Fibroblast of skin of right quadriceps (primary cell): Measurements from ENCODE around the gene LILRB2.
A peak's percentile ranks its signal among the peaks of the same experiment; 100 is the strongest.
"Not testable (repeated sequence)": the region's sequence is repeated elsewhere in the genome, so short reads cannot be mapped to it uniquely, and the experiment has no call there.

Experiments used
- DNase-seq: peaks from one replicate; pipeline ENCODE4 v3.0.0-alpha.2; 2013

Gene LILRB2

DNA sequence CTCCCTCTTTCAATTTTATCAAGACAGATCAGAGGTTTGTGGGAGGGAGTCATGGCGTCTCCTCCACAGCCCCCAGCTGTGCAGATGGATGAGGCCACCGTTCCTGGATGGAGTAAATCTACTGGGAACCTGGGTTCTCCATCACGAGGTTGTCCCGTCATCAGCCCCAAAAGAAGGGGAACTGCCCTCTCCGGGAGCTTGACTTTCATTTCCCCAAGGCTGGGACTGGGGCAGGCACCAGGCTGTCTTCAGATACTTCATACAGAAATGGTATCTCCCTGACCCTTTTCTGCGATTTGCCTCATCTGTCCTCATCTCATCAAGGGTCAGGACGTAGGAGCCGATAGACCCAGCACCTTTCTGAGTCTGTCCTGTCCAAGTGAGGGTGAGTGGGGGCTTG, 9.8 kb downstream of the LILRB2 start:
- DNase-seq: no peak

DNA sequence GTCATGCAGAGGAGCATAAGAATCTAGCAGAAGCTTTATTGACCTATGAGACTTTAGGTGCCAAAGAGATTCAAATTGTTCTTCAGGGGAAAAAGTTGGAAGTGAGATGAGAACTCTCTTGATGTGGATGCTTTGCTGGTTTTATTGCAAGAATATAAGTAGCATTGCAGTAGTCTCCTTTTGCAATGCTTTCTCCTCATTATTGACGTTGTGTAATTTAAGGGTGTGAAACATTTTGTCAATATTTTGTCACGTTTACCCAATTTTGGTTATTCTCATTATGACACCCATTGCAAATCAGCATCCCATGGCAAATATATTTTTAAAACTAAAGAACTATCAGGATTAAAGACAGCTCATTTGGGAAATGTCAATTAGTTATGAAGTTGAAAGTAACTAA, 12.0 kb downstream of the LILRB2 start:
- DNase-seq: no peak

DNA sequence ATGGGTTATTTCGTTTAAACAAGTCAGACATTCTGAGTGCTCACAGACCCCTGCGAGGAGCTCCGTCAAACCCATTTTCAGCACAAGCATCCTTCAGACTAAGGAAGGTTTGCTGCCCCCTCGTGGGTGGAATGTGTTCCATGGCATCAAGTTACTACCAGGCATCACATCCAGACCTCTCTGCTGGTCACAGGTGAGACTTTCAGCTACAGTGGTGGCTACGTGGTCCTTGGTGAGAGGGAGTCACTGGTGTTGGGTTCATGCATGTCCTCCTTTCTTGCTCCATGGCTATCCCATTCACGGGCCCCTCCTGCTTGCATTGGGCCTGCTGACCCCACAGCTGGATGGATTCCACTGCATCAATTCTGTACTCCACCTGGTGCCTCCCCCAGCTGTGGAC, 14.8 kb downstream of the LILRB2 start:
- peak; percentile 55 for DNase-seq

DNA sequence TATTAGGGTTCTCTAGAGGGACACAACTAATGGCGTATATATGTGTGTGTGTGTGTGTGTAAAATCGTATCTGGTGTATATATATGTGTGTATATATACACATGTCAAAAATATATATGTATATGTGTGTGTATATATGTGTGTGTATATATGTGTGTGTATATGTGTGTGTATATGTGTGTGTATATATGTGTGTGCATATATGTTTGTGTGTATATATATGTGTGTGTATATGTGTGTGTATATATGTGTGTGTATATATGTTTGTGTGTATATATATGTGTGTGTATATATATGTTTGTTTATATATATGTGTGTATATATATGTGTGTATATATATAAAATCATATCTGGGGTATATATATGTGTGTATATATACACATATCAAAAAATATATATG, 18.4 kb downstream of the LILRB2 start:
- no peak for DNase-seq

DNA sequence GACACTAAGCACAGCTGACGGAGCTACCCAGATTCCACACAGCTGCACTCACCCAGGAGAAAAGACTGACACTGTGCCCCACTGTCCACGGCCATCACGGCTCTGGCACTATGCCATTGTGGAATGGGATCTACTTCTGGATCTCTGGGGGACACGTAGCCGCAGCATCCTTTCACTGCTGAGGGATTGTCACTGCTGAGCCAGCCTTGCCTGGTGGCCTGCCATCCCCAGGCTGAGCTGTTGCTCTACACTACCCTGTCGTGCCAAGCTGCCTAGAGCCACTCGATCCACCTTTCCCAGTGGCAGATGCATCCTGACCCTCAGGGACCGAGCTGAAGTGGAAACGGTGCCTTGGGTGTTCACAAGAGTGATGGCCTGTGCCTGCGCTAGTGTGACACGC, 18.8 kb downstream of the LILRB2 start:
- no peak for DNase-seq

DNA sequence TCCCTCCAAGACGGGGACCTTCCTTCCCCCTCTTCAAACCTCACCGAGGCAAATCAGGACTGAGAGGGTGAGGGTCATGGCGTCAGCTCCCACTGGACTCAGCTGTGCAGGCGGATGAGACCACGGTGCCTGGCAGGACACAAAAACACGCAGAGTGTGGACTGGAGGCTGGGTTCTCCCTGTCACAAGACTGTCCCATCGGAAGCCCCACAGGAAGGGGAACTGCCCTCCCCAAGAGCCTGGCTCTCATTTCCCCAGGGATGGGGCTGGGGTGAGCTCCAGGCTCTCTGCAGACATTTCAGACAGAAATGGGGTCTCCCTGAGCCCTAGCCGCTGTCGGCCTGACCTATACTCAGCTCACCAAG, 23.8 kb downstream of the LILRB2 start, which contains the start of gene LILRB5:
TSS of gene LILRB5 (minus strand) at position 158 of the 365 bp plus-strand sequence. CDS start at position 78, 80 bp downstream.
- no peak for DNase-seq

DNA sequence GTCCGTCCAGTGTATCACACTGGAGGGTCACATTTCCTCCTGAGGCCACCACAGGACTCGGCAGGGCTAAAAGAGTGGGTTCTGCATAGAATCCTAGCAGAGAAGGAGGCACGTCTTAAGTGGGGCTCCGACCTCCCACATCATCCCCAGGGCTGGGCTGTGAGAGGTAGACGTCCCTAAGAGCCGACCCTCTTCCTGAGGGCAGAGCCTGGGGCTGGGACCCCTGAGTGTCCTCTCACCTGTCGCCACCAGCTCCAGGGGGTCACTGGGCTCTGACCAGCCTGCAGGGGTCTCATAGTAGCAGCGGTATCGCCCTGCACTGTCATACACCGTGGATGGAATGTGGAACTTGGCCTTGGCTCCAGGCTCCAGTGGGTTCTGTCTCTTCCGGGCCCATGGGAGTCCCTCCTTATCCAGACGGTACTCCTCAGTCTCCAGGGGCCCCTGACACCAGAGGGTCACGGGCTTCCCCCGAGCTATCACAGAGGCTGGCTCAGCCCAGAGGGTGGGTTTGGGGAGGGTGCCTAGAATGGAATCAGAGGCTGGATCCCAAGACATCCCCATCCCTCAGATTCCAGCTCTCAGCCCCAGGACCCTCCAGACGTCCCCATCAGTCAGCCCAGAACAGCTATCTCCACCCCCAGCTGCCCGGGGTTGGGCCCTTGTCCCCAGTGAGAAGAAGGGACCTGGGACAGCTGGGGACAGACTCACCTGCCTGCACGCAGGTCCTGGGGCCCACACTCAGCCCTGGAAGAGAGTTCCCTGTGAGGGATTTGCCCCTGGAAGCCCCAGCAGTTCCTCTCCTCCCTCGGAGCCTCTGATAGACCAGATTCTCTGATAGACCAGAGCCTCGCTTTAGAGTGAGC, 24.4 kb downstream of the LILRB2 start:
- DNase-seq: no peak

DNA sequence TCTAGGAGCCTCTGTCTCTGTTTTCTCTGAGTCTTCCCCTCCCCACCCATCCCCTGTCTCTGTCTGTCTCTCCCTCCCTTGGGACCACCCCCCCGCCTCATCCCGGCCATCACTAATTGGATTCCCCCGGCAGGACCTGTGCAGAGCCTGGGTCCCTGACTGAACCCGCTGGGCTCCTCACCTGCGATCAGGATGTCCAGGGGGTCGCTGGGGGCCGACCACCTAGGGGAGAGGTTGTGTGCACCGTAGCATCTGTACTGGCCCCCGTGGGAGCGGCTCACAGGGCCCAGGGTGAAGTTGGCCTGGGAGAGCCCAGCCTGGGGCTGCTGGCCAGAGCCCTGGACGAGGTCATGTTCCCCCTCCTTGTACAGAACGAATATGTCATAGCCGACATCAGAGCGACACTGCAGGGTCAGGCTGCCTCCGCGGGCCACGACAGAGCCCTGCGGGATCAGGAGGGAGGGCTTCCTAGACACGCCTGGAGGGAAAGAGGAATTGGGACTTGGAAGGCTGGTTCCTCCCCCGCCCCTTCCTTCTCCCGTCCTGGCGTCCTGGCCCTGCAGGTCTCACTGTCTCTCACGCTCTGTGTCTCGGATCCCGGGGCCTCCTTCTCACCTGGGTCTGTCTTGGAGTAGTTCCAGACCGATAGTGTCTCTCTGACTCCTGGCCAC, 25.7 kb downstream of the LILRB2 start:
- DNase-seq: no peak

DNA sequence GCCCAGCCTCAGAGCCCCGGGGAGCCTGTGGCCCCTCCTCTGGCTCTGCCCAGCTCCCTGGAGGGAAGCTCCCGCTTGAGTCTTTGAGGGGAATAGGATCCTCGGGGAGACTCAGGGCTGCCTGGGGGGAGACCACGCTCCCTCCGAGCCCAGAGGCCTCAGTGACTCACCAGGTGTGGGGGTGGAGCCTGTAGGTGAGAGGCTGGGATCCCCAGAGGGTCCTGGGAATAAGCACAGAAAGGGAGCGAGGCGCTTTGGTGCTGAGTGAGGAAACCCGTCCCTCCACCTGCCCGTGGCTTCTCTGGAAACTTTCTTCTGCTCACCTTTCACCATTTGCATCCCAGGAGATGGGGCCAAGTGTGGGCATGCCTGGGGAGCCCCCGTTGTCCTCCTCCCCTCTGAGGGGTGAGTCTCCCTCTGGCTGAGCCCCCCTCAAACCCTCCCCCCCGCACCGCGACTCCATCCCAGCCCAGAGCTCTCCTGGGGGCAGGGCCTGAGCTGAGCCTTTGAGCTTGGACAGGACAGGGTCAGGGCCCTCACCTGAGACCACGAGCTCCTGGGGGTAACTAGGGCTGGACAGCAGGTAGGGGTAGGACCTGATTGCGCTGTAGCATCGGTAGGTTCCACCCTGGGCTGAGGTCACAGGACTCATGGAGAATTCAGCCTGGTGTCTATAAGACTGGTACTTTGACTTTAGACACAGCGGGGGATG, 26.6 kb downstream of the LILRB2 start:
- no peak for DNase-seq

DNA sequence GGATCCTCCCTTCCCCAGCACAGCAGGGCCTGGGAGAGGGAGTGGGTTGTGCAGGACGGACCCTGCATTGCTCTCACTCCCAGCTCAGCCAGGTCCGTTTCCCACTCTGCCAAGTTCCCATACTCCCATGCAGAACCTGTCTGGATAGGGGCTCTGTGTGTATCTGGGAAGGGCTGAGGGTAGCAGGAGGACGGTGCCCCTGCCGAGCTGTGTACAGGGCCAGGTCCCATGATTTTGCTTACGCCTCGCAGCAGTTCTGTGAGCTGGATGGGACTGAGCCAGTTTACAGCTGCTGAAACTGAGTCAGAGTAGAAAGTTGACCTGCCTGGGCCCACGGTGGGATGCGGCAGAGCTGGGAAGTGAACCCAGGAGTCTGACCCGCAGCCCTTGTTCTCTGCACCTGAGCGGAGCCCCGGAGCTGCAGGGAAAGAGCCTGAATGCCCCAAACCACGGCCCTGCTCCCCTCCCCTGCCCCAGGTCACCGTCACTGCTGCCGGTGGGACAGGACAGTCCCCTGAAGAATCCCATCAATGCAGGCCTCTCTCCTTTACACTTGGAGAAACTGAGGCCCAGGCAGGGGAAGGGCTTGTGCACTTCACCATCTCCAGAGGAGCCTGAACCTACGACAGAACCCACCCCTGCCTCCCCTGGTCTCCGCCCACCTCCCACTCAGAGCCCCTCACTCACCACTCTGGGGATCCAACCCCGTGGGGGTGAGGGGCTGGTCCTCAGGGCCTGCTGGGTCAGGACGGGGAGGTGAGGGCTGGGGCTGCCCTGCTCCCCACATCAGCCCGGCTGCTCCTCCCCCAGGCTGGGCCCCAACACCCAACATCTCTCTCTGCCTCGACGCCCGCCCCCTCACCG, 27.3 kb downstream of the LILRB2 start:
- no peak for DNase-seq

DNA sequence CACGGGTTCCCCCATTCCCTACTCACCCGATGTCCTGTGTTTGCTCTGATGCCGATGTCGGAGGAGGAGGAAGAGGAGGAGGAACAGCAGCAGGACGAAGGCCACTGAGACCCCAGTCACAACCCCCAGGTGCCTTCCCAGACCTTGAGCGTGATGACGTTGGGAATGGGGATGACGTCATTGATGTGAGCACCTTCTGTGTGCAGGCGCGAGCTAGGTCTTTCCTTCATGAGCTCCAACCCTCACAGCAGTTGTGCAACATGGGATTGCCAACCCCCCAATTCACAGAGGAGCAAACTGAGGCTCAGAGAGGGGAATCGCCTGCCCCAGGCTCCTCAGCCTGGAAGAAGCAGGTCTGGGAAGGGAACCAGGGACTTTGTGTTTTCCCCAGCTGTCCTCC, 28.1 kb downstream of the LILRB2 start:
- DNase-seq: no peak

DNA sequence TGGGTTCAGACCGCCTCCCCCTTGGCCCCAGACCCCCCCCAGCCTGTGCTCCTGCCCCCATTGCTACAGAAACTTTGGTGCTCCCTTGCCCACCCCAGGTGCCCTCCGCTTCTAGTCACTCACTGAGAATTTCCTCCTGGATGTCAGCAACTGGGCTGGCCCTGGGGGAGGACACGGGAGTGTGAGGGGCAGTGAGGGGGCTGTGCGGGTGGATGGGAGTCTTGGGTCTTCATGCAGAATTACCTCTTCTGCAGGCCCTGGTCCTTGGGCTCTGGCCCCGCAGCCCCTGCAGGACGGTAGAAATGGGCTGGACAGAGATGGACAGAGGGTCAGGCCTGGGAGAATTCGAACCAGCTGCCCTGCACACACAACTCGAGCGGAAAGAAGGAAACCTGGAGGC, 28.7 kb downstream of the LILRB2 start:
- no peak for DNase-seq

DNA sequence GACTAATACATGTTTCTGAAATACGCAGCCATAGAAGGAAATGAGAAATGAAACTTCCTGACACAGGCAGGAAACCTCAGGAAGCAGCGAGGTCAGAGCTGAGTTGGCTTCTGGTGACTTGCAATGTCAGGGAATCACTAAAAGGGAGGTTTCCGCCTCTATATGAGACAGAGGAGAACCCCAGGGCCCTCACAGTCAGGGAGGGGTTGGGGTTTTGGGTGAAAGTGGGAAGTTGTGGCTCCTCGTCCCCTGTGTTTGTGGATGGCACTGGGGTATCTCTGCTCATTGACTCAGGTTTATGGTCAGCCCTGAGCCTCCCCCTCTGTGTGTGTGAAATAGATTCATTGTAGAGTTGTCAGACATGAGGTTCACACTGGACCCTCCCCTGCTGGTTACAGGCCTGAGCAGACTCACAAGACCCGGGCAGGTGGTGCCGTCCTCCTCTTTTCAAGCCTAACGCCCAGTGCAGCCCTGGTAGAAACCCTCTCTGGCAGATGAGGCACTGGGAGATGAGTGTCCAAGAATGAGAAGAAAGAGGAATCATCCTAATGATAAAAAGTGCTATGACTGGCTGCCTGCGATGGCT, 32.8 kb downstream of the LILRB2 start:
- peak; percentile 23 for DNase-seq

DNA sequence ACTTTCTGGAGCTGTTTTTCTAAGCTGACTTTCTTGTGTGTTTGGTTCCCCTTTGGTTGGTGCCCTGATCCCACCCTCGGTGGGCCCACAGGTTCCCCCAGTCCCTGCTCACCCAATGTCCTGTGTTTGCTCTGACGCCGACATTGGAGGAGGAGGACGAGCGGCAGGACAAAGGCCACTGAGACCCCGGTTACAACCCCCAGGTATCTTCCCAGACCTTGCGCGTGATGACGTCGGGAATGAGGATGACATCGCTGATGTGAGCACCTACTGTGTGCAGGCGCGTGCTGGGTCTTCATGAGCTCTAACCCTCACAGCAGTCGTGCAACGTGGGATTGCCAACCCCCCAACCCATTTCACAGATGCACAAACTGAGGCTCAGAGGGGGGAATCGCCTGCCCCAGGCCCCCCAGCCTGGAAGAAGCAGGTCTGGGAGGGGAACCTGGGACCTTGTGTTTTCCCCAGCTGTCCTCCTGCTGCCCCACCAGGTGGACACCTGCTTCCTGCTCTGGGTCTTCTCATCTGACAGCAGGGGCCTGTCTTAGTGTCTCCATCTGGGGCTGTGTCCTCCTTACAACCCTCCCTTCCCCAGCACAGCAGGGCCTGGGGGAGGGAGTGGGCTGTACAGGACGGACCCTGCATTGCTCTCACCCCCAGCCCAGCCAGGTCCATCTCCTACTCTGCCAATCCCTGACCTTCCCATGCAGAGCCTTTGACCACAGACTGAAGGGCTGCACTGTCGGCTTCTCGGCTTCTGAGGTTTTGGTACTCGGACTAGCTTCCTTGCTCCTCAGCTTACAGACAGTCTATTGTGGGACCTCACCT, 33.6 kb downstream of the LILRB2 start:
- DNase-seq: no peak

DNA sequence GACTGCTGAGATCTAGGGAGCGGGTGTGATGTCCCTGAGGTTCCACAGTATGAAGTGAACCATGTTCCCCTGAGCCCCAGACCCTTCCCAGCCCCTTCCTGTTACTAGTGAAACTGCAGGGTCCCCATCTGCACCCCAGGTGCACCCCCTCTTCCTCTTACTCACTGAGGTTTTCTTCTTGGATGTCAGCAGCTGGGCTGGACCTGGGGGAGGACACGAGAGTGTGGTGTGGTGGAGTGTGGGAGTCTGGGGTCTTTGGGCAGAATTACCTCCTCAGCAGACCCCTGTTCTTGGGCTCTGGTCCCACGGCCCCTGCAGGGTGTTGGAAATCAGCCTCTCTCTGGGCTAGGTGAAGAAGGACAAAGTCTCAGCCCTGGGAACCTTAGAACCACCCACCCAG, 35.0 kb downstream of the LILRB2 start:
- no peak for DNase-seq

DNA sequence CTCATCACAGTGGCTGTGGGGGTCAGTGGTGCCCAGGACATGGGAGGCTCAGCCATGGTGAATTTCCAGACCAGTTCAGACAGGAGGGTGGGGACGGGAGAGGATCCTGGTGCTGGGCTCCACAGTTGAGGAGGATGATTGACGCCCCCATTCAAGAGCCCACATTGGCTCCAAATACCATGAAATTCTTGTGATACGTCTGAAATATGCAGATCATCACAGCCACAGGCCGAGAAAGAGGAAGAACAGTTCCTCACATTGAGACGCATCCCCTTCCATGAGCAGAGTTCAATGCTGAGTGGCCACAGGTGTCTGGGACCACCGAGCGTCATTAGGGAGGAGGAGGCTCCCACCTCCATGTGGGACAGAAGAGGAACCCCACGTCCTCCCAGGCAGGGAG, 37.1 kb downstream of the LILRB2 start:
- DNase-seq: not testable (repeated sequence)

DNA sequence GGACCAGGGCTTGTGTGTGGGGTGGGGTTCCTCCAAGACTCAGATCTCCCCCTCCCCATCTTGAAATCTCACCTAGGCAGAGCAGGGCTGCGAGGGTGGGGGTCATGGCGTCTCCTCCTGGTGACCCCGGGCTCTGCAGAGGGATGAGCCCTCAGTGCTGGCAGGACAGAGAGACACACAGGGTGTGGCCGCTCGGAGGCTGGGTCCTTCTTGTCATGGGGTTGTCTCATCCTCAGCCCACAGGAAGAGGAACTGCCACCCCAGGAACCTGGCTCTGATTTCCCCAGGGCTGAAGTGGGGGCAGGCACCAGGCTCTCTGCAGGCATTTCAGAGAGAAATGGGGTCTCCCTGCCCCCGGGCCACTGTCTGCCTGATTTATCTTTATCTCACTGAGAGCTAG, 38.3 kb downstream of the LILRB2 start, which contains the start of gene LILRA6:
TSS of gene LILRA6 (minus strand) at position 145 of the 400 bp plus-strand sequence.
- DNase-seq: not testable (repeated sequence)

DNA sequence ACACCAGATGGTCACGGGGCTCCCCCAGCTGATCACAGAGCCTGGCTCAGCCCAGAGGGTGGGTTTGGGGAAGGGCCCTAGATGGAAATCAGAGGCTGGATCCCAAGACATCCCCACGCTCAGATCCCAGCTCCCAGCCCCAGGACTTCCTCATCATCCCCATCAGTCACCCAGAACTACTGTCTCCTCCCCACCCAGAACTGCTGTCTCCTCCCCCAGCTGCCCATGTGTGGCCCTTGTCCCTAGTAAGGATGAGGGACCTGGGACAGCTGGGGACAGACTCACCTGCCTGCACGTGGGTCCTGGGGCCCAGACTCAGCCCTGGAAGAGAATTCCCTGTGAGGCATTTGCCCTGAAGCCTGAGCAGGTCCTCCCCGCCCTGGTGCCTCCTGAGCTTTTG, 38.7 kb downstream of the LILRB2 start:
- DNase-seq: not testable (repeated sequence)

DNA sequence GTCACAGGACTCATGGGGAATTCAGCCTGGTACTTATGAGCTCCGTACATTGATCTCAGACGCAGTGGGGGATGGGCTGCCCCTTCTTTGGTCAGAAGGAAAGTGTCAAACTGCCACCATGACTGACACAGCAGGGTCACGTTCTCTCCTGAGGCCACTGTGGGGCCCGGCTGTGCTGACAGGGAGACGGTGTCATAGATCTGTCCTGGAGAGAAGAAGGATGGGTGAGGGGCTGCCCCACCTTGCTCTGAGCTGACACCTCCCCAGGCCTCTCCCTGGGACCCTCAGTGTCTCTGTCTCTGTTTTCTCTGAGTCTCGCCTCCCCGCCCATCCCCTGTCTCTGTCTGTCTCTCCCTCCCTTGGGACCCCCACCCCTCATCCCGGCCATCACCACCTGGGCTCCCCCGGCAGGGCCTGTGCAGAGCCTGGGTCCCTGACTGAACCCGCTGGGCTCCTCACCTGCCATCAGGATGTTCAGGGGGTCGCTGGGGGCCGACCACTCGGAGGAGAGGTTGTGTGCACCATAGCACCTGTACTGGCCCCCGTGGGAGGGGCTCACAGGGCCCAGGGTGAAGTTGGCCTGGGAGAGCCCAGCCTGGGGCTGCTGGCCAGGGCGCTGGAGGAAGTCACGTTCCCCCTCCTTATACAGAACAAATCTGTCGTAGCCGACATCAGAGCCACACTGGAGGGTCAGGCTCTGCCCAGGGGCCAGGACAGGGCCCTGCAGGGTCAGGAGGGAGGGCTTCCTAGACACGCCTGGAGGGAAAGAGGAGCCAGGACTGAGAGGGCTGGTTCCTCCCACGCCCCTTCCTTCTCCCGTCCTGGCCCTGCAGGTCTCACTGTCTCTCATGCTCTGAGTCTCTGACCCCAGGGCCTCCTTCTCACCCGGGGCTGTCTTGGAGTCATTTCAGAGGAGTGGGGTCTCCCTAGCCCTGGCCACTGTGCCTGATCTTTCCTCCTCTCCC, 40.3 kb downstream of the LILRB2 start:
- DNase-seq: not testable (repeated sequence)
